Activated T-cell treated with anti-CD3 and anti-CD28 coated beads, Interleukin-2, amount 50 U/mL, for 4 hours (primary cell): Measurements from ENCODE around the gene TAPT1. TPM values are rescaled to one million over a fixed set of nuclear protein-coding genes. Genes with fewer than 3 reads are reported as not detected.

Experiments
- ATAC-seq, 2 donors: fragments of 200-7000 bp; cut with Tn5 transposase; one replicate each; pipeline ENCODE4 v1.10.0; 2021
- DNase-seq: peaks from one replicate; pipeline ENCODE4 v3.0.0-alpha.2; 2020
- H3K27me3 Mint-ChIP-seq: one replicate; pipeline ENCODE4 v1.8.0; 2021; ENCODE audit warnings: low read depth, mixed read lengths
- H3K36me3 Mint-ChIP-seq: one replicate; pipeline ENCODE4 v1.8.0; 2022; ENCODE audit warnings: mixed read lengths; ENCODE audit not compliant: insufficient read depth
- H3K4me1 Mint-ChIP-seq: one replicate; pipeline ENCODE4 v1.8.0; 2021; ENCODE audit warnings: low read depth, mixed read lengths
- H3K4me3 Mint-ChIP-seq: one replicate; pipeline ENCODE4 v1.8.0; 2021; ENCODE audit warnings: mild to moderate bottlenecking, moderate library complexity, mixed read lengths
- H3K9me3 Mint-ChIP-seq: one replicate; pipeline ENCODE4 v1.8.0; 2021; ENCODE audit warnings: mixed read lengths
- total RNA-seq, 3 donors: library from RNA; stranded (reverse); gene quantifications; one replicate each; pipeline ENCODE4 v1.2.1, GENCODE V29; 2021

The TAPT1 gene
- total RNA-seq, 3 donors from 2014 or later, result 16.4 to 20.4 (median 16.7) TPM

- Mint-ChIP-seq H3K4me1 (no peaks in the 10 kb centered on the region), H3K9me3 (no peaks in the 10 kb centered on the region), H3K27me3 (peaks cover 21% of the 10 kb centered on the region), H3K4me3 (no peak overlapping the region), H3K36me3 (no peaks in the 10 kb centered on the region)
- DNase-seq, result no peak
- ATAC-seq, result no peak
Measured at GRCh38 chr4:16114546-16114945, 111.7 kb downstream of the TAPT1 start.

- Mint-ChIP-seq H3K4me3 (no peak overlapping the region), H3K36me3 (no peaks in the 10 kb centered on the region), H3K27me3 (peaks cover 22% of the 10 kb centered on the region), H3K9me3 (no peaks in the 10 kb centered on the region), H3K4me1 (no peaks in the 10 kb centered on the region)
- DNase-seq (no peak), ATAC-seq (no peak)
Measured at GRCh38 chr4:16113741-16114140, 112.5 kb downstream of the TAPT1 start.

GRCh38 chr4:16111533-16111932 lies 114.7 kb downstream of the TAPT1 start:
- H3K27me3 Mint-ChIP-seq, result peaks cover 22% of the 10 kb centered on the region
- no peak overlapping the region for H3K4me3 Mint-ChIP-seq
- no peaks in the 10 kb centered on the region for H3K9me3 Mint-ChIP-seq
- no peaks in the 10 kb centered on the region for H3K4me1 Mint-ChIP-seq
- DNase-seq (no peak), ATAC-seq (no peak)
- H3K36me3 Mint-ChIP-seq, result no peaks in the 10 kb centered on the region

GRCh38 chr4:16110661-16111290 lies 115.5 kb downstream of the TAPT1 start:
- Mint-ChIP-seq H3K4me3 (no peak overlapping the region), H3K27me3 (peaks cover 22% of the 10 kb centered on the region), H3K4me1 (no peaks in the 10 kb centered on the region), H3K9me3 (no peaks in the 10 kb centered on the region), H3K36me3 (no peaks in the 10 kb centered on the region)
- DNase-seq, result no peak
- no peak for ATAC-seq

Other genes starting within 250 kb of the TAPT1 start
- gene PROM1, start 142.4 kb downstream of the TAPT1 start, total RNA-seq, result under 1 TPM in 2 of 3 donors, not detected in 1; 0.46 to 0.66 TPM